ENCODE results near the gene HIRA.

Gene HIRA

DNA sequence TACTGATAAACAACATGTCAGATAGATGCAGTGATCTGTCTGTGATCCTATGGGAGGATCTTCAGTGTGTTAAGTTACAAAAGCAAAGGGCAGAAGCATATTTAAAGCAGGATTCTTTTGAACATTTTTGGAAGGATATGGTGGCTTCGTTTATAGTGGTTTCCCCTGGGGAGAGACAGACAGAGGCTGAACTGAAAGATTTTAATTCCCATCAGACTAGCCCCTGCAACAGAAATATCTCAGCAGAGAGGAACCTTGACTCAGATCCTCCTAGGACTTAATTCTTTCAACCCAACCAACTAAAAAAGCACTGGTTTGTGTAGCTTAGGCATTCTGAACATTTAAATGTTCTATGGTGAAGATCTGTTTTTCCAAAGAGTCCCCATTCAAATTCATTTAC is 145.7 kb downstream of the HIRA start:
- no peak for DNase-seq (ENCODE audit: low read depth in 2 of 2)

Measured in stimulated activated CD4-positive, alpha-beta T cell treated with anti-CD3 and anti-CD28 coated beads, Interleukin-1b, Interleukin-23, amount 100 ng/mL, for 1 hour (primary cell).